Endothelial cell of umbilical vein (primary cell): Measurements from ENCODE around the gene ATAT1. TPM values are rescaled to one million over a fixed set of nuclear protein-coding genes. Genes with fewer than 3 reads are reported as not detected.

Experiments
- BruUV-seq: library from RNA; stranded (reverse); fragments of 400-500 nt; replicated peaks from 2 replicates; lab custom pipeline; 2021; lab: Mats Ljungman, UMichigan
- CTCF ChIA-PET: fragments of 300-600, 350-600 bp; sonication (Branson Sonifier 250); formaldehyde crosslinking; loops from one replicate; lab custom pipeline; 2021; ENCODE audit warnings: antibody characterized with exemption, inconsistent platforms; lab: Charles Lee
- POLR2A ChIA-PET: fragments of 300-600, 350-600 bp; sonication (Branson Sonifier 250); formaldehyde crosslinking; loops from one replicate; lab custom pipeline; 2021; ENCODE audit warnings: antibody characterized with exemption, inconsistent platforms; lab: Charles Lee
- DNase-seq: peaks from one replicate; pipeline ENCODE4 v3.0.0-alpha.2; 2011; ENCODE audit warnings: low read depth, low spot score
- FAIRE-seq: peaks from 2 replicates; lab custom pipeline; 2011; peaks lifted over from hg19 to GRCh38; lab: Jason Lieb, UNC
- H2AFZ ChIP-seq: 2 replicates; pipeline ENCODE4 v1.6.0; 2012; ENCODE audit warnings: low read depth, low read length, control low read depth, inconsistent platforms
- H3K27ac ChIP-seq: 2 replicates; pipeline ENCODE4 v1.5.1; 2011; ENCODE audit warnings: low read depth, mild to moderate bottlenecking, control low read depth, low read length, moderate library complexity; ENCODE audit not compliant: insufficient read depth
- H3K27me3 ChIP-seq, 2 experiments: 2 replicates each; pipeline versions ENCODE4 v1.6.0 to v1.6.1; 2011; ENCODE audit warnings: low read length in 2 of 2, mixed read lengths in 1 of 2; ENCODE audit not compliant: control insufficient read depth in 2 of 2, insufficient read depth in 2 of 2
- H3K36me3 ChIP-seq, 2 experiments: 2 replicates in 1 of 2; 3 replicates in 1 of 2; pipeline ENCODE4 v1.5.1; 2011; ENCODE audit warnings: low read length in 2 of 2, mild to moderate bottlenecking in 1 of 2, moderate library complexity in 1 of 2; ENCODE audit not compliant: control insufficient read depth in 2 of 2, insufficient read depth in 2 of 2; ENCODE audit errors: extremely low read depth in 1 of 2
- H3K4me1 ChIP-seq: 3 replicates; pipeline ENCODE4 v1.5.1; 2011; ENCODE audit warnings: mild to moderate bottlenecking, low read length; ENCODE audit not compliant: control insufficient read depth, insufficient read depth; ENCODE audit errors: extremely low read depth
- H3K4me2 ChIP-seq: 2 replicates; pipeline ENCODE4 v1.6.1; 2011; ENCODE audit warnings: low read length, control low read depth, mixed read lengths; ENCODE audit not compliant: insufficient read depth
- H3K4me3 ChIP-seq, 3 experiments: fragments of 200-600 bp in 1 of 3; sonication (generic), shearing (Covaris generic) in 1 of 3; replicated peaks in 1 of 3; 2 replicates each; pipeline ENCODE4 v1.5.1; 2011 to 2016; ENCODE audit warnings: control low read depth in 3 of 3, low read length in 3 of 3, mild to moderate bottlenecking in 2 of 3, inconsistent platforms in 1 of 3, low read depth in 1 of 3, moderate library complexity in 1 of 3; ENCODE audit not compliant: insufficient read depth in 1 of 3
- H3K79me2 ChIP-seq: 2 replicates; pipeline ENCODE4 v1.6.0; 2012; ENCODE audit warnings: low read length, inconsistent platforms; ENCODE audit not compliant: control insufficient read depth, insufficient read depth
- H3K9ac ChIP-seq: replicated peaks from 2 replicates; pipeline ENCODE3; 2011; ENCODE audit warnings: low read length, control low read depth; ENCODE audit not compliant: insufficient read depth; ENCODE audit errors: extremely low read depth
- H3K9me1 ChIP-seq: replicated peaks from 3 replicates; pipeline ENCODE4 v1.6.0; 2011; ENCODE audit warnings: mild to moderate bottlenecking, low read length; ENCODE audit not compliant: control insufficient read depth, insufficient read depth; ENCODE audit errors: extremely low read depth
- H3K9me3 ChIP-seq: replicated peaks from 2 replicates; pipeline ENCODE4 v1.5.1; 2012; ENCODE audit warnings: low read length, inconsistent platforms; ENCODE audit not compliant: control insufficient read depth, insufficient read depth
- H4K20me1 ChIP-seq: replicated peaks from 2 replicates; pipeline ENCODE3; 2011; ENCODE audit warnings: mild to moderate bottlenecking, low read length; ENCODE audit not compliant: control insufficient read depth, insufficient read depth; ENCODE audit errors: extremely low read depth
- CTCF ChIP-seq, 2 donors: IDR thresholded peaks; 1 replicate in 1 of 2; 2 replicates in 1 of 2; pipeline ENCODE4 v1.5.1; 2011; ENCODE audit warnings: low read length in 2 of 2, mild to moderate bottlenecking in 2 of 2, moderate library complexity in 2 of 2, control low read depth in 1 of 2, inconsistent platforms in 1 of 2, low read depth in 1 of 2; ENCODE audit not compliant: insufficient read depth in 1 of 2; ENCODE audit errors: extremely low read depth in 1 of 2
- GATA2 ChIP-seq: IDR thresholded peaks from 2 replicates; pipeline ENCODE4 v1.7.0; 2011; ENCODE audit warnings: low read depth, mild to moderate bottlenecking, moderate library complexity, mixed read lengths, low read length; ENCODE audit not compliant: insufficient read length, insufficient read depth
- POLR2A ChIP-seq: IDR thresholded peaks from 2 replicates; pipeline ENCODE4 v1.6.1; 2012; ENCODE audit warnings: low read depth, mild to moderate bottlenecking, control low read depth, low read length
- POLR2AphosphoS5 ChIP-seq: IDR thresholded peaks from 2 replicates; pipeline ENCODE4 v1.6.1; 2012; ENCODE audit warnings: low read depth, mild to moderate bottlenecking, control low read depth, low read length, moderate library complexity; ENCODE audit not compliant: insufficient read depth
- dilution Hi-C: fragments of 300-500 bp; cut with MboI; formaldehyde crosslinking; loops from one replicate; pipeline ENCODE4 v1.15.0; 2019; ENCODE audit warnings: low sequenced_read_pairs; ENCODE audit not compliant: extremely low pct_ligation_motif_present
- intact Hi-C: fragments of 100-400 bp; cut with micrococcal nuclease; formaldehyde crosslinking; loops from one replicate; pipeline ENCODE4 v1.10.0; 2022
- polyA plus RNA-seq, 4 experiments: library from polyadenylated mRNA; depleted of rRNA in 3 of 4; stranded (reverse) in 3 of 4; unstranded in 1 of 4; fragments of >200 nt; gene quantifications; 2 replicates each; pipeline versions ENCODE4 v1.2.1 to v1.2.3, GENCODE V29; 2011 to 2012; ENCODE audit warnings: missing spikeins in 1 of 4
- total RNA-seq: library from RNA; stranded (reverse); gene quantifications from 2 replicates; pipeline ENCODE4 v1.2.3, GENCODE V29; 2021

Gene ATAT1
- total and polyA plus RNA-seq, 2 donors (not counting 3 experiments of a cell fraction or from before 2014, with no cell fraction given) = 17.4 to 18.4 TPM

GRCh38 chr6:30672445-30673253 lies 46.0 kb downstream of the ATAT1 start, which contains the start of gene DHX16:
DHX16 (minus strand) TSS chr6:30673006; CDS start chr6:30672841, 165 bp downstream.
- intact Hi-C loops = loop anchor here (1.0 to 5.0 kb wide), 4 partner anchors 25 to 190 kb away; partner anchors contain the start of gene C6orf136
- no peaks in the 10 kb centered on the region for H4K20me1 ChIP-seq
- CTCF ChIA-PET = interaction anchor here (0.7 to 5.6 kb wide), 26 partner anchors 8 to 415 kb away, joined by 3 to 55 read pairs (median 6); partner anchors contain the start of genes ABCF1, MRPS18B, NRM and PRR3
- FAIRE-seq (peak; percentile 99), DNase-seq (peak; percentile 97)
- H3K4me2 ChIP-seq = peak within 1 kb of the TSS; percentile 82
- peaks cover 11% of the 10 kb centered on the region for H3K79me2 ChIP-seq
- no peaks in the 10 kb centered on the region for H3K27me3 ChIP-seq
- peak within 1 kb of the TSS; percentile 72 for H3K9ac ChIP-seq
- H3K4me1 ChIP-seq = peaks cover 6% of the 10 kb centered on the region
- no peaks in the 10 kb centered on the region for H3K9me3 ChIP-seq
- TSS peak; percentile 37 for BruUV-seq
- peaks cover 9 to 24% of the 10 kb centered on the region in 2 experiments for H3K36me3 ChIP-seq
- TF ChIP-seq POLR2AphosphoS5 (peak; percentile 91), CTCF (IDR thresholded peaks at IDR 0.05; ENCODE audit: extremely low read depth in 1 of 2, insufficient read depth in 1 of 2, low read depth in 1 of 2, low read length in 2 of 2) (peak; percentile 84 to 93), GATA2 (no peak), POLR2A (peak; percentile 85)
- no peaks in the 10 kb centered on the region for H3K9me1 ChIP-seq
- peak within 1 kb of the TSS; percentile 58 for H2AFZ ChIP-seq
- POLR2A ChIA-PET = interaction anchor here (1.0 to 1.3 kb wide), 2 partner anchors 9 to 58 kb away, joined by 6 to 17 read pairs; no protein-coding TSS in a partner anchor
- peak within 1 kb of the TSS; percentile 38 to 82 (median 73) for H3K4me3 ChIP-seq
- H3K27ac ChIP-seq = peak within 1 kb of the TSS; percentile 11
- dilution Hi-C loops = no loop called here
